HG02610 (cell line): ENCODE data around the gene CDH8.

Experiments used
- ATAC-seq: cut with Tn5 transposase; IDR thresholded peaks from one replicate; pipeline ENCODE4 v1.9.1; 2021; ENCODE audit warnings: mild to moderate bottlenecking, moderate library complexity; ENCODE audit not compliant: unreplicated experiment

CDH8 gene

GRCh38 chr16:62036101-62036801 lies at the start of gene CDH8:
Gene CDH8 (minus strand): TSS chr16:62036438. CDS start chr16:62021403, 15,035 bp downstream.
- no peak for ATAC-seq

GRCh38 chr16:62079236-62079635 lies 43.0 kb upstream of the CDH8 start:
- no peak for ATAC-seq

DNA sequence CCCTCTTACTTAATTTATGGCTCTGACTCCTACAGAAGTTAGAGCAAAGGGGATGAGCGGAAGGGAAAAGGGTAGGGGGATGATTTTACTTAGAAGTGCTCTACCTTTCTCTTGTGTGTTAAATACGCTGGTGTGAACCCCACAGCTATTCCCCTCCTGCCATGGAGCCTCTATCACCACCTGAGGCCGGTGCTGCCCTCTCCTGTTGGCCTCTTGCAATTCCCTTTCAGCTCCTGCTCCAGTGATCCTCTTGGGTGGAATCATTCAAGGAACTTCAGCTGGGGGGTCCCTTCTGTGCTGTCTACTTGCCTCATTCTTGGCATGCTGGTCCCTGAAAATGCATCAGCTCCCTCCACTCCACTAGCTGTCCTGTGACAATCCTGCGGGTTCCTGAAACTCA lies 41.8 kb upstream of the CDH8 start:
- no peak for ATAC-seq

DNA sequence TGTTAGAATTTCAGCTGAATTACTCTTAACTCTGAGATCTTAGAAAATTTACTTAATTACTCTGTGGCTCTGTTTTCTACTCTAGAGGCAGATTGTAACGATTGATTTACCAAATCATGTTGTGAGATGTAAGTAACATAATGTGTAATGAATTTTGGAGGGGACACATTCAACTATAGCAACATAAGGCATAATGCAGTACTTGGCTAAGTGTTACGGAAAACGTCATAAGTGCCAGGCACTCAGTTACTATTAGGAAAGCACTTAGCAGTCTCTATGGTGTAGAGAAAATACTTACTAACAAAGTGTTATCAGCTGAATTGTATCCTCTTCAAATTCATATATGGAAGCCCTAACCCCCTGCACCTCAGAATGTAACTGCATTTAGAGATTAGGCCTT lies 40.6 kb upstream of the CDH8 start:
- ATAC-seq: no peak

GRCh38 chr16:62068747-62069146 lies 32.5 kb upstream of the CDH8 start:
- ATAC-seq: no peak

- ATAC-seq: no peak
Measured at GRCh38 chr16:62067981-62068380, 31.7 kb upstream of the CDH8 start.

- no peak for ATAC-seq
Measured at GRCh38 chr16:62067182-62067581, 30.9 kb upstream of the CDH8 start.

DNA sequence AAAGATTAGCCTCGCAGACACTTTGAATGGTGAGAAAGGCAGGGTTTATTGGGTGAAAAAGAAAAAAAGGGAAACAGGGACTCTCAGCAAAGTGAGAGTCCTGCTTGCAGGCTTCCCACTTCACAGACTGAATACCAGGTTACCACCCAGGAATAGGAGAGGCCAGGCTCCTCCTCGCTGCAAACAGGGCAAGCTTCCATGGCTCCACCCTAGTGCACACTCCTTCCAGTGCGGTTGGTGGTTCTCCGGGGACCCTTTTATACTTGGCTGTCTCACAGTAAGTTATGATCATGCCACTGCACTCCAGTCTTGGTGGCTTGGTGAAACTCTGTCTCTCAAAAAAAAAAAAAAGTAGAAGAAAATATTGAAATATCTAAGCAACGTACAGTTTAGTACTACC lies 30.5 kb upstream of the CDH8 start:
- no peak for ATAC-seq

- no peak for ATAC-seq
Measured at GRCh38 chr16:62064173-62064572, 27.9 kb upstream of the CDH8 start.

GRCh38 chr16:62060089-62060488 lies 23.9 kb upstream of the CDH8 start:
- no peak for ATAC-seq

GRCh38 chr16:62059527-62059926 lies 23.3 kb upstream of the CDH8 start:
- ATAC-seq: no peak

DNA sequence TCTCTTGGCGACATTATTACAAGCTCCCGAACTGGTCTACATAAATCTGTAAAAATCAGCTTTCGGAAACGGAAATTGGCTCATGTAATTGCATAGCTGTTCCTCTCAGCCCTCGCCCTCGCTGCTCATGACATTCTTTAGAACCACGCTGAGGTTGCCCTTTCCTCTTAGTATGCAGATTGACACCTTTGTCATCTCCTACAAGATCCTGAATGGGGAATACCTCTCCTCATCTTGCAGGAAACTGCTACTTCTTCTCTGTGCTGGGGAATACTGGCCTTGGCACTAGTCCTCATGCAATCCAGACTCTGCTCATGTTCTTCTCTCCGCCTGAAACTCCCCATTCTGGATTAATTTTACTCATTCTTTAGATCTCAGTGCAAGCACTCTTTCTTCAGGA lies 22.2 kb upstream of the CDH8 start:
- ATAC-seq: no peak

DNA sequence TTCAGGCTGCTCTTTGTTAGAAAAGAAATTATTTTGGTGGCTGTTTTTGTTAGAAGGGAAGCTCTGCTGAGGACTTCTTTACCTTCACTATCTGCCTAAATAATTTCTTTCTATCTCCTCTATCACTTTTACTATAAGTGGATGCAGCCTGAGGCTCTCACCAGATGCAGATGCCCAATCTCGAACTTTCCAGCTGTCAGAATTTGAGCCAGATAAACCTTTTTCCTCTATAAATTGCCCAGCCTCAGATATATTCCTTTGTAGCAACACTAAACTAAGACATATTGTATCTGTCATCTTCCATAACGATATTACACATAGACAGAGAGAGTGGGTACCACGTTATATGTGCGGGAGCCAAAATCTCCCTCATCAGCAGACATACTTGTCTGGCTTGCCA lies 15.7 kb upstream of the CDH8 start:
- no peak for ATAC-seq

DNA sequence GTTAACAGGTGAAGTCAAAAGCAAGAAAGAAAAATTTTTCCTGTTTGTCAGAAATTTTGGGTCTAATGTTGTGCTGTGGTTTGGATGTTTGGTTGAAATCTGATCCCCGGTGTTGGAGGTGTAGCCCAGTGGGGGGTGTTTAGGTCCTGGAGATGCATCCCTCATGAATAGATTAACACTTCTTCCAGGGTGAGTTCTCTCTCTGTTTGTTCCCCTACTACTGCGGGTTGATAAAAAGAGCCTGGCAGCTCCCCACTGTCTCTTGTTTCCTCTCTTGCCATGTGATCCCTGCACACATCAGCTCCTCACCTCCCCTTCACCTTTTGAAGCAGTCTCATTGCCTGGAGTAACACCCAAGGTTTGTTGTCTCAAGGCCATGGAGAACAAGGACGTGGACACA lies 14.6 kb upstream of the CDH8 start:
- ATAC-seq: no peak

DNA sequence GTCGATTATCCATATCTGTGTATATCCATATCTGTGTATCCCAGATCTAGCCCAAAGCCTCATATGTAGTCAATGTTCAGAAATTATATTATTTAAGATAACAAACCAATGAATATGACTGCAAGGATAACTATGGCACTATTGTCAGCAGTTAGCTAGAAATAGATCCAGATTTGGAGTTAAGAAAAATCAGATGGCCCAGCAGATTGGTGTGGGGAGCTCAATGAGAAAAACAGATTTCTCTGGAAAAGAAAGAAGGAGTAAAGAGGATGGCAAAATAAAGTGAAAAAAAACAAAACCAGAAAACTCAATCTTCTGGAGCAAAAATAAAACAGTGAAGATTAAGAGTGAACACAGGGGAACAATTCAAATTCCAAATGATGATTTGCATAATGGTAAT lies 10.6 kb upstream of the CDH8 start:
- ATAC-seq: no peak

- ATAC-seq: no peak
Measured at GRCh38 chr16:62041401-62041800, 5.2 kb upstream of the CDH8 start.

- ATAC-seq: no peak
Measured at GRCh38 chr16:62038646-62039045, 2.4 kb upstream of the CDH8 start.

DNA sequence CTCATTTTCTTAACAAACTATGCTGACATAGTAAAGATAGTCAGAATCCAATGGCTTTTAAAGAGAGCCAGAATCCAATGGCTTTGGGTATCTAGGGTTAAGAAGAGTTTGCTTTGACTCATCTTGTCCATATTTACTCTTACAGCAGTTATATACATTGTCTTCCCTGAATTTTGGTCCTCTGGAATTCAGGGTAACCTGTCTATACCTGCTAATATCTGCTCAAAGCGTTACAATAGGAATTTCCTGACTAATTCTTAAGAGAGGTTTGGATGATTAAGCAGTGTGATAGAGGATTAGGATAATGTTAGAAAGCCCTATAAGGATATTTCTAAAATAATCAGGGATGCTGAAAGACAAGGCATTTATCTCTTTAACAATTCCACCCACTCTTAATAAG lies 2.0 kb upstream of the CDH8 start:
- no peak for ATAC-seq

DNA sequence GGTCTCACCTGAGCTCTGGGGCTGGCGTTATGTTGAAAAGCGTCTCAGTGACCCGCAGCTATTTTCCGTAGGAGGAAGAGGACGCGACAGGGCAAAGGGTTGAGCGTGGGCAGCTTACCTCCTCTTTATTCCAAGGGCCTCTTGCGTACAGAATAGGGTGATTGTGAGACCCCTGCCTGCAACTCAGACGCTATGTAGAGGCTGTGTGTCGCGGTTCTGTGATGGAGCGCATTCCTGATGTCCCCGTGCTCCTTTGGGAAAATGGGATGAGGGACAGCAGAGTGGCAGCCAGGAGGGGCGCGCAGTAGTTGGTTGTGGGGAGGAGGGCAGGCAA lies 531 bp upstream of the CDH8 start:
- no peak for ATAC-seq

DNA sequence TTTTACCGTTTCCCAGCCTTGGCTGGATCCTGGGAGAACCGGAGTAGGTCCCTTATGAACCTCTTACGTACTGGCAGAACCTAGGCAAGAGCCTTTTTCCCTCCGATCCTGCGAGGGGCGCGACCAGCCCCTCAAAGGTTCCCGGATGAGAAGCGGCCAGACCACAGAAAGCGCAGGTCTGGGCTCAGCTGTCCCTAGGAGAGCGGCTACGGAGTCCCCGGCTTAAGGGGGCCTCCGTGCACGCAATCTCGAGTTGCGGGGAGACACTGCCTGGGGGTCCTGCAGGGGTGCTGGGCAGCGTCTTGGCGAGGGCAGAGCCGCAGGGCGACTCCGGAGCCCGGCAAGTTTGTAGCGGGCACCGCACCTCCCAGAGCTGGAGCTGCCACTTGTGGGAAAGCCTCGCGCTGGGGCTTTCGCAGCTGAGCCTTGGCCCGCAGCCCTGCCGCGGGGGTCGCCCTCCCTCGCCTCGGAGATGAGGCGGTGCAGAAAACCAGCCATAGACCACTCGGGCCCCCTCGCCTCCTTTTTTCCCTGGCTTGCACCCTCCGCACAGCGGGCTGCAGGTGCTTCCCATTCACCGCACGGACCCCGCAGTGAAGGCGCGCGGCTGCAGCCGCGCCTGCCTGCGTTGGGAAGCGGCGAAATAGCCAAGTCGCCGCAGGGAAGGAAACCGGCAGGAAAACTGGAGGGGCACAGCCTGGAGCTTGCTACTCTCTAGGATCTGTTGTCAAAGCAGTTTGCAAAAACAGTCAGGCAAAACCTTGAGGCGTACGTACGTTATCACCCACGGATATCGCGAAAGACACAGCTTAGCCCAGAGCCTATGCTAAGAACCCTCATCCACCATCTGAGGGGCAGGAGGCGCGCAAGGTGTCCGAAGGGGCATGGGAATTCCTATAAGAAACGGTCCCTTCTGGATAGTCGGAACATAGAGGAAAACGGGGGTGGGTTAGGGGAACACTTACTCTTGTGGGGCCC lies 834 bp downstream of the CDH8 start:
- ATAC-seq: no peak

- no peak for ATAC-seq
Measured at GRCh38 chr16:62034231-62035114, 1.8 kb downstream of the CDH8 start.
